ENCODE measurements around the gene MEGF11.

DNA sequence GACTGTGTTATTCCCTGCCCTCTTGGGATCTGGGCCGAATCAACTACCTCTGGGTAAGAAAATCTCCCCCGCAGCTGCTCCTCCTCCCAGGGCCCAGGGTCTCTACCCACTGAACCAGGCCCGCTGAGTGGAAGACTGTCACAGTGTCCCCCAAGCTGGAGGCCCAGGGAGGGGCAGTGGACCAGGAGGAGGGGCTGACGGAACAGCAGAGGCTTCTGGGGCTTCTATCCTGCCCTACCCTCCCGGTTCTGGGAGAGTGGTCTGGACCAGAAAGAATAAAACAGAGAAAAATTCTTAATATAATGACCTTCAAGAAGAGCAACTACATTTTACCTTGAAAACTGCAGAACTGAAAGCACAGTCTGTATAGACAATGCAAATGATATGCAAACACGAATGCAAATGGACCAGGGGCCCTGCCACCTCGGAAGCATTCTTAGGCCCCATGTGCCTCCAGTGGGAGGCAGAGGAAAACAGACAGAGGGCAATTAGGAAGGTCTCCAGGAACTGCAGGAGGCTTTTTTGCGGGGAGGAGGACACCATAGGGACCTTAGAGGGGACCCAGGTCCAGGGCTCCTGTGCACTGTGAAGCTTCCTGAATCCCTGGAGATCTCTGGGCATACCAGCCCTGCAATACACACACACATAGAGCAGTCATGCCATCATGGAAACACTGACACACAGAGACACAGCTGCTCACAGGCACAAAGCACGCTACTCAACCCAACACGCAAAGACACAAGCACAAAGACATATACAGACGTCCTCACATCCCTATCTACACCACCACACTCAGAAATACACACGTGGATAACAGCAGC, 12.3 kb downstream of the MEGF11 start:
- TF ChIP-seq, protein P1, sequence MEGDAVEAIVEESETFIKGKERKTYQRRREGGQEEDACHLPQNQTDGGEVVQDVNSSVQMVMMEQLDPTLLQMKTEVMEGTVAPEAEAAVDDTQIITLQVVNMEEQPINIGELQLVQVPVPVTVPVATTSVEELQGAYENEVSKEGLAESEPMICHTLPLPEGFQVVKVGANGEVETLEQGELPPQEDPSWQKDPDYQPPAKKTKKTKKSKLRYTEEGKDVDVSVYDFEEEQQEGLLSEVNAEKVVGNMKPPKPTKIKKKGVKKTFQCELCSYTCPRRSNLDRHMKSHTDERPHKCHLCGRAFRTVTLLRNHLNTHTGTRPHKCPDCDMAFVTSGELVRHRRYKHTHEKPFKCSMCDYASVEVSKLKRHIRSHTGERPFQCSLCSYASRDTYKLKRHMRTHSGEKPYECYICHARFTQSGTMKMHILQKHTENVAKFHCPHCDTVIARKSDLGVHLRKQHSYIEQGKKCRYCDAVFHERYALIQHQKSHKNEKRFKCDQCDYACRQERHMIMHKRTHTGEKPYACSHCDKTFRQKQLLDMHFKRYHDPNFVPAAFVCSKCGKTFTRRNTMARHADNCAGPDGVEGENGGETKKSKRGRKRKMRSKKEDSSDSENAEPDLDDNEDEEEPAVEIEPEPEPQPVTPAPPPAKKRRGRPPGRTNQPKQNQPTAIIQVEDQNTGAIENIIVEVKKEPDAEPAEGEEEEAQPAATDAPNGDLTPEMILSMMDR (IDR thresholded peaks at IDR 0.05): no peak
- TF ChIP-seq TFCP2L1 (CRISPR knock-in tag; IDR thresholded peaks at IDR 0.05) (no peak), POLR2A (IDR thresholded peaks at IDR 0.05; ENCODE audit: low read length) (no peak), RAD21 (conservative IDR thresholded peaks at IDR 0.05 in 1 of 2, IDR thresholded peaks at IDR 0.05 in 1 of 2) (no peak)
- TF ChIP-seq, protein P2, sequence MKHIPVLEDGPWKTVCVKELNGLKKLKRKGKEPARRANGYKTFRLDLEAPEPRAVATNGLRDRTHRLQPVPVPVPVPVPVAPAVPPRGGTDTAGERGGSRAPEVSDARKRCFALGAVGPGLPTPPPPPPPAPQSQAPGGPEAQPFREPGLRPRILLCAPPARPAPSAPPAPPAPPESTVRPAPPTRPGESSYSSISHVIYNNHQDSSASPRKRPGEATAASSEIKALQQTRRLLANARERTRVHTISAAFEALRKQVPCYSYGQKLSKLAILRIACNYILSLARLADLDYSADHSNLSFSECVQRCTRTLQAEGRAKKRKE (CRISPR knock-in tag; IDR thresholded peaks at IDR 0.05; ENCODE audit: low read depth): no peak
